Loucy (cell line): ENCODE results near the gene GPSM3.
"Not testable (repeated sequence)": the region's sequence is repeated elsewhere in the genome, so short reads cannot be mapped to it uniquely, and the experiment has no call there.

Source experiments
- H2AFZ ChIP-seq: fragments of 200-600 bp; sonication (generic); 2 replicates; pipeline ENCODE4 v1.6.0; 2016; ENCODE audit warnings: antibody characterized with exemption, mild to moderate bottlenecking, low read length, moderate library complexity
- H3F3A ChIP-seq: fragments of 200-600 bp; 2 replicates; pipeline ENCODE4 v1.6.0; 2016; ENCODE audit warnings: antibody characterized with exemption, low read depth, mild to moderate bottlenecking
- H3K27me3 ChIP-seq: fragments of 200-600 bp; sonication (generic); 2 replicates; pipeline ENCODE4 v1.6.1; 2014; ENCODE audit warnings: low read length, mild to moderate bottlenecking; ENCODE audit not compliant: insufficient read depth, poor library complexity, severe bottlenecking
- H3K36me3 ChIP-seq: fragments of 200-600 bp; sonication (generic); 2 replicates; pipeline ENCODE4 v1.6.1; 2016; ENCODE audit warnings: low read length; ENCODE audit not compliant: insufficient read depth
- H3K4me1 ChIP-seq: fragments of 200-600 bp; sonication (generic); 2 replicates; pipeline ENCODE4 v1.5.1; 2014; ENCODE audit warnings: low read length, mild to moderate bottlenecking; ENCODE audit not compliant: insufficient read depth, poor library complexity, severe bottlenecking
- H3K4me2 ChIP-seq: fragments of 200-600 bp; sonication (generic); 2 replicates; pipeline ENCODE4 v1.6.0; 2014; ENCODE audit warnings: antibody characterized with exemption, low read length, low read depth, mild to moderate bottlenecking; ENCODE audit not compliant: poor library complexity, severe bottlenecking
- H3K4me3 ChIP-seq: fragments of 200-600 bp; sonication (generic); 2 replicates; pipeline ENCODE4 v1.5.1; 2014; ENCODE audit warnings: low read length, mild to moderate bottlenecking, mixed read lengths; ENCODE audit not compliant: poor library complexity, severe bottlenecking
- H3K79me2 ChIP-seq: fragments of 200-600 bp; sonication (generic); 2 replicates; pipeline ENCODE4 v1.6.1; 2014; ENCODE audit warnings: low read length; ENCODE audit not compliant: insufficient read depth
- H3K9ac ChIP-seq: fragments of 200-600 bp; sonication (generic); 2 replicates; pipeline ENCODE4 v1.6.0; 2014; ENCODE audit warnings: mild to moderate bottlenecking, low read depth, low read length, moderate library complexity; ENCODE audit not compliant: poor library complexity, severe bottlenecking
- H3K9me2 ChIP-seq: fragments of 200-600 bp; sonication (generic); replicated peaks from 2 replicates; pipeline ENCODE4 v1.6.1; 2016; ENCODE audit warnings: low read depth, low read length, mixed read lengths
- H3K9me3 ChIP-seq: fragments of 200-600 bp; sonication (generic); 2 replicates; pipeline ENCODE4 v1.6.1; 2014; ENCODE audit warnings: mild to moderate bottlenecking, antibody characterized with exemption, low read length, low read depth; ENCODE audit not compliant: insufficient read depth
- H4K20me1 ChIP-seq: fragments of 200-600 bp; sonication (generic); 2 replicates; pipeline ENCODE4 v1.6.0; 2014; ENCODE audit warnings: antibody characterized with exemption, low read length, mild to moderate bottlenecking; ENCODE audit not compliant: insufficient read depth, poor library complexity, severe bottlenecking
- EZH2phosphoT487 ChIP-seq: fragments of 200-600 bp; IDR thresholded peaks from 2 replicates; pipeline ENCODE4 v1.6.1; 2018; ENCODE audit warnings: antibody characterized with exemption, mild to moderate bottlenecking, moderate library complexity, borderline replicate concordance
- TF ChIP-seq, protein P1 (sequence below): fragments of 200-600 bp; sonication (generic); conservative IDR thresholded peaks from 2 replicates; pipeline ENCODE4 v1.5.1; 2014; ENCODE audit warnings: mild to moderate bottlenecking, antibody characterized with exemption, low read length

The GPSM3 gene

DNA sequence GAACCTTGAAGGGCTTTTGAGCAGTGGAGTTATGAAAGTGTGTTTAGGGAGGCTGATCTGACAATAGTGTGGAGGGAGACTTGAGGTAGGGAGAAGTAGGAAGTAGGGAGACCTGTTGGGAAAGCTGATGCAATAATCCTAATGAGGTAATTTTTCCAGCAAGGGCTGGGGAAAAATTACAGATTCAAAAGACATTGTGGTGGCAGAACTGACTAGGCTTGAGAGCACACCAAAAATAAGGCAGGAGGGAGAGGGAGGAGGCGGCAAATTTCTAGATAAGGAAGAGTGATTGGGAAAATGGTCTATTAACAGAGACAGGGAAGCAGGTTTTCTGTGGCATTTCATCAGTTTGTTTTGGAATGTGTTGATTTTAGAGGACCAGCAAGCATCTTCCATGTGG, 46.2 kb downstream of the GPSM3 start:
- H3K9ac ChIP-seq = no peak overlapping the region
- TF ChIP-seq EZH2phosphoT487 = no peak
- TF ChIP-seq, protein P1, sequence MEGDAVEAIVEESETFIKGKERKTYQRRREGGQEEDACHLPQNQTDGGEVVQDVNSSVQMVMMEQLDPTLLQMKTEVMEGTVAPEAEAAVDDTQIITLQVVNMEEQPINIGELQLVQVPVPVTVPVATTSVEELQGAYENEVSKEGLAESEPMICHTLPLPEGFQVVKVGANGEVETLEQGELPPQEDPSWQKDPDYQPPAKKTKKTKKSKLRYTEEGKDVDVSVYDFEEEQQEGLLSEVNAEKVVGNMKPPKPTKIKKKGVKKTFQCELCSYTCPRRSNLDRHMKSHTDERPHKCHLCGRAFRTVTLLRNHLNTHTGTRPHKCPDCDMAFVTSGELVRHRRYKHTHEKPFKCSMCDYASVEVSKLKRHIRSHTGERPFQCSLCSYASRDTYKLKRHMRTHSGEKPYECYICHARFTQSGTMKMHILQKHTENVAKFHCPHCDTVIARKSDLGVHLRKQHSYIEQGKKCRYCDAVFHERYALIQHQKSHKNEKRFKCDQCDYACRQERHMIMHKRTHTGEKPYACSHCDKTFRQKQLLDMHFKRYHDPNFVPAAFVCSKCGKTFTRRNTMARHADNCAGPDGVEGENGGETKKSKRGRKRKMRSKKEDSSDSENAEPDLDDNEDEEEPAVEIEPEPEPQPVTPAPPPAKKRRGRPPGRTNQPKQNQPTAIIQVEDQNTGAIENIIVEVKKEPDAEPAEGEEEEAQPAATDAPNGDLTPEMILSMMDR = no peak
- no peaks in the 10 kb centered on the region for H3K9me2 ChIP-seq
- H3K4me1 ChIP-seq = no peaks in the 10 kb centered on the region
- H3F3A ChIP-seq = no peaks in the 10 kb centered on the region
- H3K27me3 ChIP-seq = no peaks in the 10 kb centered on the region
- H3K79me2 ChIP-seq = no peaks in the 10 kb centered on the region
- H2AFZ ChIP-seq = no peak overlapping the region
- H3K4me2 ChIP-seq = no peak overlapping the region
- H3K36me3 ChIP-seq = no peaks in the 10 kb centered on the region
- H3K4me3 ChIP-seq = no peak overlapping the region
- H4K20me1 ChIP-seq = no peaks in the 10 kb centered on the region
- no peaks in the 10 kb centered on the region for H3K9me3 ChIP-seq

DNA sequence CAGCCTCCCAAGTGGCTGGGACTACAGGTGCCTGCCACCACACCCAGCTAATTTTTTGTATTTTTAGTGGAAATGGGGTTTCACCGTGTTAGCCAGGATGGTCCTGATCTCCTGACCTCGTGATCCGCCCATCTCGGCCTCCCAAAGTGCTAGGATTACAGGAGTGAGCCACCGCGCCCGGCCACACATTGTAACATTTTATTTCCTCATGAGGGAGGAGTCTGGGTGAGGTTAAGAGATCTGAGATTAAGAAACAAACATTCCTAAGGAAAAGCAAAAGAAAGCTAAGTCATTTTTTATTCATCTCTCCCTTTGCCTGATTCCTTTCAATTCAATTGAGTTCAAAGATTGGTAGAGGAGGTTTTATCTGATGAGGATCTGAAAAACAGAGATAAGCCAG, 48.2 kb downstream of the GPSM3 start:
- not testable (repeated sequence) for H3K79me2 ChIP-seq, H3F3A ChIP-seq, H3K36me3 ChIP-seq, H3K9me3 ChIP-seq, H3K4me3 ChIP-seq, H3K27me3 ChIP-seq, H4K20me1 ChIP-seq, H2AFZ ChIP-seq, H3K9ac ChIP-seq, H3K9me2 ChIP-seq, H3K4me1 ChIP-seq, H3K4me2 ChIP-seq
